GM21367 (cell line): ENCODE results near the gene BCAS1.

ENCODE experiments used
- ATAC-seq: cut with Tn5 transposase; IDR thresholded peaks from one replicate; pipeline ENCODE4 v1.9.1; 2021; ENCODE audit not compliant: unreplicated experiment

Gene BCAS1

GRCh38 chr20:53970232-53970631, 100.2 kb downstream of the BCAS1 start:
- no peak for ATAC-seq

DNA sequence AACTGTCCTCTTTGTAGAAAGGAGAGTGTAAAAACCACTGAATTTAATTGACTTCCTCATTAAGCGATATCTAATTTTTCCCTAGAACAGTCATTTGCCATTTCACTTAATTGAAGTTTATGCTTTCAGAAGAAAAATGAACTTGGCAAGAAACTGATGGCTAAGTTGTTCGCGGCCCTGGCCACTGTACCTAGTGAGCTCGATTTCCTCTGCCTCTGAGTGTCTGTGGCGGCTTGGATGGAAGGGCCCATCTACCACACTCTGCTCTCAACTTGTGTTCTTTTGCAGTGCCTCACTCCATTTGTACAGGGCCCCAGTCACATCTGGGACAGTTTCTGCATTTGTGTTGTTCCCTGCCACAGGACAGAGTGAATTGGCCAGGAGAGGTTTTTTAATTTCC, 102.9 kb downstream of the BCAS1 start:
- ATAC-seq = no peak

DNA sequence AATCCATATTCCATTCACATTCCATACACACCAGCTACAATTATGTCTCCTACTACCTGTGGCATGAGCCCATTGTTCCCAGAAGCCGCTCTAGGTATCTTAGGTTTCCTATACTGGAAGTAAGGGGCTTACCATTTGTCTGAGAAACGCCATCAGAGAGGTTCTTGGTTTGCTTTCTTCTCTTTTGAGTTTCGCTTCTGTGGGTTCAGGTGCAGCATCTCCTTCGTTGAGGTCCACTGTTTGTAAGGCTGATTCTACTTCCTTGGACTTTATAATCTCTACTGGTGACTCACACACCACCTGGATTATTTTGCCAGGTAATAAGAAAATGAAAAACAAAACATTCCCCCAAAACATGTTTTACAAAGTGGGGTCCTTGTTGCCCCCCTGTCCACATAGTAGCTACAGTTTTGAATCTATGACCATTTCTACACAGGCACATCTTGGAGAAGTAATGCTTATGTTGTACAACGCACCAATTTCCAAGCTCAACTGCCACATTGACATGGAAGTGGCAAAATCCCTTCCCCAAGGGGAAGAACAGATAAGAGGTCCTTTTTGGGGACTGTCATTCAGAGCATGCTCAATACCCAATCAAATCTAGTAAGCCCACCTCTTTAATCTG, 103.5 kb downstream of the BCAS1 start:
- no peak for ATAC-seq

- ATAC-seq = no peak
Measured at GRCh38 chr20:53964501-53965253, 105.7 kb downstream of the BCAS1 start.

GRCh38 chr20:53964067-53964466, 106.3 kb downstream of the BCAS1 start:
- ATAC-seq = no peak

- no peak for ATAC-seq
Measured at GRCh38 chr20:53963635-53964034, 106.8 kb downstream of the BCAS1 start.

GRCh38 chr20:53962388-53962787, 108.0 kb downstream of the BCAS1 start:
- ATAC-seq = no peak

GRCh38 chr20:53961527-53961926, 108.9 kb downstream of the BCAS1 start:
- ATAC-seq = no peak

- ATAC-seq = no peak
Measured at GRCh38 chr20:53960579-53961272, 109.7 kb downstream of the BCAS1 start.

DNA sequence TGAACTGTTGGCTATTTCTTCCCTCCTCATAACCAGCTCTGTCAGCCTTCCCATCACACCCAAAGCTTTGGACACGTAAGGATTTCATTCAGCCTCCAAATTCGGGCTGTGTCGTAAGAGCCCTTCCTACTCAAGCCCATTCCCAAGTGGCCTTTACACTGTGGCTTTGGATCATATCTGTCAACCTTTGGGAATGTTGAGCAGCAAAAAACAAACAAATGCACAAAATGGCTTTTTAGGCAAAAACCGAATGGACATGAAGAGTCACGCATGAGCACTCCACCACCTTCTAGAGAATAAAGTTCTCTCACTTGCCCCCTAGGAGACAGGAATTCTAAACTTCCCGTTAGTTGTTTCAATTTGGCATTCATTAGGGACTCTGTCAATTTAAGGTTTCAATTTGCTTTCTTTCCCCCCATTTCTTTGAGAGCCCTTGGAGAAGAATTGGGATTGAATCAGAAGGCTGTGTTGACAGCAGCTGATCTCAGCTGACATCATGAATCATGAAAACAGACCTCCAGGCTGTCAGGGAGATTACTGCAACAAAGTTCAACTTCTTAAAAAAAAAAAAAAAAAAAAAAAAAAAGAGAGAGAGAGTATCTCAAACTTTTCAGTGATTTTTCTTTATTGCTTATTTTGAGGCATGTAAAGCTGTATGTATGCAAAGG, 110.3 kb downstream of the BCAS1 start:
- no peak for ATAC-seq

DNA sequence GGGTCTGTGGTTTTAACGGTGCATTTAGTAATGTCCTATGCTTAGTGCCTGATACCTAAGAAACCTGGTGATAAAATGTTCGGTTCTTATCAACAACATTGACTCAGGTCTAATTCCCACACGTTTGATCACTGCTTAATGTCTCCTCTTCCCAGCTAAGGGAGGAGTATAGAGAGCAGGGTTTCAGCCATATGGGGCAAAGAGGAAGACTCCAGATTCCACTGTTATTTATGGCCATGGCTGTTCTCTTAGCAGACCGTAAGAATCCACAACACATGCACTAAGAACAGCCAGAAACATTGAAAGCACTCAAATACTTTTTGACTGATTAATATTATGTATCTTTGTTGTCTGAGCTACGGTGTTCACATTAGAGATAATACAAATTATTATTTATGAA, 112.1 kb downstream of the BCAS1 start:
- ATAC-seq = no peak

- ATAC-seq = no peak
Measured at GRCh38 chr20:53957451-53958172, 112.8 kb downstream of the BCAS1 start.

GRCh38 chr20:53956013-53956715, 114.2 kb downstream of the BCAS1 start:
- no peak for ATAC-seq

GRCh38 chr20:53954723-53955658, 115.4 kb downstream of the BCAS1 start:
- no peak for ATAC-seq

DNA sequence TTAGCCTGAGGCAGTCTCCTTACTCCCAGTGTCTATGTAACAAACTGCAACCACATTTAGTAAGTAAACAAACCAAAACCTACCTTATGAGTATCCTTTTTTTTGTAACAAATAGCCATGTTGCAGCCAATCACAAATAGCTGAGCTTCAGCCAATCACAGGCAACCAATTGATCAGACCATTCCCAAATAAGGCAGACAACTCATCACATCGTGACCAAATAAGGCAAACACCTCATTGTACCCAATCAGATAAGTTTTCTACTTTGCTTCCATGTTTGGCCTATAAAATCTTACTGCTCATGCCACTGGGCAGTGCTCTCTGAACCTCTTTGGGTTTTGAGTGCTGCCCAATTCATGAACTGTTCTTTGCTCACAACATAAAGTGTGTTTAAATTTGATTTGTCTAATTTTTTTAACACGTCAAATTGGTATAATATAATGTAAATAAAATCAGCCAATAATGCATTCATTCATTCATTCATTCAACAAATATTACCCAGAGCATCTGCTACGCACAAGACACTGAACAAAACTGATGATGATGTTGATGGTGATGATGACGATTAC, 117.8 kb downstream of the BCAS1 start:
- no peak for ATAC-seq

DNA sequence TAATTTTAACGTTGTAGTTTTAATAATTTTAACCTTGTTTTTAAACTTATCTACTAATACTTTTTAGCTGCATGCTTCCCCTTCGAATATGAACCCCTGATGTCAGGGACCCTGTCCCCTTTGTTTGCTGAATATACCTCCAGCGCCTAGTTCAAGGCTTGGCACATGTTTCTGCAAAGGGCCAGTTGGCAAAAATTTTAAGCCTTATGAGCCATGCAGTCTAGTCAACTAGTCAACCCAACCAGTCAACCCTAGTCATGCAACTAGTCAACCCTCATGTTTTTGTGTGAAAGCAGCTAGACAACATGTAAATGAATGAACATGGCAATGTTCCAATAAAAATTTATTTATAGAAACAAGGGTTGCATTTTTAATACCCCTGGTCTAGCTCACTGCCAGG, 119.8 kb downstream of the BCAS1 start:
- ATAC-seq = no peak

- ATAC-seq = no peak
Measured at GRCh38 chr20:53950031-53950430, 120.4 kb downstream of the BCAS1 start.

DNA sequence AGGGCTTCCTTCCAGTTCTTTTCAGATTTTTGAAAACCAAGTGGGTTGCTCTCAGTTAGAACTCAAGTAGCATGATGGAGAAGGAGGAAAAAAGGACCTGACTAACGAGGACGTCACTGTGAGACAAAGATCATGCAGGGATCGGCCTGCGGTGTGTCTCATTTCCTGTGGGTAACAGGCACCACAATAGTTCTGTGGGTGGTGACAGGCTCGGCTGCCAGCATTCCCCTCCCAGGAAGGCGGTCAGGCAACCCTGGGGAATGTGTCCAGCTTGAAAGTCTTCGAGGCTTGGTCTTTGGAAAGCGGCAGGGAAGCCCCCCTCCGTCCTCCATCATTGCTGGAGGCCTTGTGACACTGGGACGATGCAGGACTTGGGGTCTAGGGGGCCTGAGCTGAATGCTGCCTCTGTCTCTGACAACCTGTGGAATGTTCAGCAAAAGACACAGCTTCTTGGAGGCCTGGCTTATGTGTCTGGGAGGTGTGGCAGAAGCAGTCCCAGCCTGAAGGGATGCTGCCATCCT, 121.0 kb downstream of the BCAS1 start:
- peak; percentile 72 for ATAC-seq
